SK-N-MC (cell line): ENCODE measurements around the gene THG1L.

Experiments
- EZH2 ChIP-seq: fragments of 200-600 bp; sonication (generic); IDR thresholded peaks from one replicate; pipeline ENCODE4 v1.6.1; 2017; ENCODE audit warnings: antibody characterized with exemption
- FOXP2 ChIP-seq: optimal IDR thresholded peaks from 2 replicates; pipeline ENCODE3; 2011; ENCODE audit warnings: mild to moderate bottlenecking, moderate library complexity; ENCODE audit not compliant: insufficient read depth; ENCODE audit errors: extremely low read length, control extremely low read depth
- POLR2AphosphoS5 ChIP-seq: IDR thresholded peaks from 2 replicates; pipeline ENCODE4 v1.6.1; 2012; ENCODE audit warnings: mild to moderate bottlenecking, low read depth, low read length, borderline replicate concordance

- TF ChIP-seq EZH2 (no peak), POLR2AphosphoS5 (no peak), FOXP2 (no peak)
Observed at GRCh38 chr5:157756122-157756521, 24.9 kb downstream of the THG1L start.
